22Rv1 (cell line): Measurements from ENCODE around the gene IL11.

Experiments
- ZFX ChIP-seq: fragments of 450-650 bp; IDR thresholded peaks from 2 replicates; pipeline ENCODE4 v1.6.1; 2017; ENCODE audit warnings: antibody characterized with exemption, borderline replicate concordance
- TF ChIP-seq, protein P1 (sequence below): fragments of 450-650 bp; IDR thresholded peaks from 2 replicates; pipeline ENCODE4 v1.5.1; 2017; ENCODE audit warnings: mild to moderate bottlenecking

- TF ChIP-seq, protein P1, sequence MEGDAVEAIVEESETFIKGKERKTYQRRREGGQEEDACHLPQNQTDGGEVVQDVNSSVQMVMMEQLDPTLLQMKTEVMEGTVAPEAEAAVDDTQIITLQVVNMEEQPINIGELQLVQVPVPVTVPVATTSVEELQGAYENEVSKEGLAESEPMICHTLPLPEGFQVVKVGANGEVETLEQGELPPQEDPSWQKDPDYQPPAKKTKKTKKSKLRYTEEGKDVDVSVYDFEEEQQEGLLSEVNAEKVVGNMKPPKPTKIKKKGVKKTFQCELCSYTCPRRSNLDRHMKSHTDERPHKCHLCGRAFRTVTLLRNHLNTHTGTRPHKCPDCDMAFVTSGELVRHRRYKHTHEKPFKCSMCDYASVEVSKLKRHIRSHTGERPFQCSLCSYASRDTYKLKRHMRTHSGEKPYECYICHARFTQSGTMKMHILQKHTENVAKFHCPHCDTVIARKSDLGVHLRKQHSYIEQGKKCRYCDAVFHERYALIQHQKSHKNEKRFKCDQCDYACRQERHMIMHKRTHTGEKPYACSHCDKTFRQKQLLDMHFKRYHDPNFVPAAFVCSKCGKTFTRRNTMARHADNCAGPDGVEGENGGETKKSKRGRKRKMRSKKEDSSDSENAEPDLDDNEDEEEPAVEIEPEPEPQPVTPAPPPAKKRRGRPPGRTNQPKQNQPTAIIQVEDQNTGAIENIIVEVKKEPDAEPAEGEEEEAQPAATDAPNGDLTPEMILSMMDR, result no peak
- TF ChIP-seq ZFX, result no peak
These were observed 50.5 kb downstream of the IL11 start for GRCh38 chr19:55319785-55320184.
